ENCODE measurements around the gene ZNF555. TPM values are rescaled to one million over a fixed set of nuclear protein-coding genes. Genes with fewer than 3 reads are reported as not detected.

Gene ZNF555
- total RNA-seq, 4 donors from 2014 or later = 4.1 to 8.5 (median 6.1) TPM

DNA sequence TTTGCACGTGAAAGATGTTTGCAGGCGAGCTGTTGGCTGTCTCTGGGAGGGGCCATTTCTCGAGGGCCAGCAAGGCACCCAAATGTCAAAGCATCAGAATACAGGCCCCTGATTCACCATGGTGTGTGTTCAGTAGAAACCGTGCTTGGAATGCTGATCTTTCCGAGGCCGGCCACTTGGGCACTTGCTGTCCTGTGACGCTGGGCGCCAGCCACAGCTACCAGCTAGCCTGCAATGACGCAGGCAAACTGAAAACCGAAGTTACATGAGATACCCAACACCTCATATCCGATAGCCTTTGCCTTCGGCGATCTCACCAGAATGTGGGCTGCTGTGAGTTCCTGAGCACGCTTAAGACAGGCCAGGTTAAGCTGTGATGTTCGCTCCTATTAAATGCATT lies 44.0 kb upstream of the ZNF555 start:
- TF ChIP-seq, protein P1, sequence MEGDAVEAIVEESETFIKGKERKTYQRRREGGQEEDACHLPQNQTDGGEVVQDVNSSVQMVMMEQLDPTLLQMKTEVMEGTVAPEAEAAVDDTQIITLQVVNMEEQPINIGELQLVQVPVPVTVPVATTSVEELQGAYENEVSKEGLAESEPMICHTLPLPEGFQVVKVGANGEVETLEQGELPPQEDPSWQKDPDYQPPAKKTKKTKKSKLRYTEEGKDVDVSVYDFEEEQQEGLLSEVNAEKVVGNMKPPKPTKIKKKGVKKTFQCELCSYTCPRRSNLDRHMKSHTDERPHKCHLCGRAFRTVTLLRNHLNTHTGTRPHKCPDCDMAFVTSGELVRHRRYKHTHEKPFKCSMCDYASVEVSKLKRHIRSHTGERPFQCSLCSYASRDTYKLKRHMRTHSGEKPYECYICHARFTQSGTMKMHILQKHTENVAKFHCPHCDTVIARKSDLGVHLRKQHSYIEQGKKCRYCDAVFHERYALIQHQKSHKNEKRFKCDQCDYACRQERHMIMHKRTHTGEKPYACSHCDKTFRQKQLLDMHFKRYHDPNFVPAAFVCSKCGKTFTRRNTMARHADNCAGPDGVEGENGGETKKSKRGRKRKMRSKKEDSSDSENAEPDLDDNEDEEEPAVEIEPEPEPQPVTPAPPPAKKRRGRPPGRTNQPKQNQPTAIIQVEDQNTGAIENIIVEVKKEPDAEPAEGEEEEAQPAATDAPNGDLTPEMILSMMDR (IDR thresholded peaks at IDR 0.05; ENCODE audit: low read depth) = no peak

DNA sequence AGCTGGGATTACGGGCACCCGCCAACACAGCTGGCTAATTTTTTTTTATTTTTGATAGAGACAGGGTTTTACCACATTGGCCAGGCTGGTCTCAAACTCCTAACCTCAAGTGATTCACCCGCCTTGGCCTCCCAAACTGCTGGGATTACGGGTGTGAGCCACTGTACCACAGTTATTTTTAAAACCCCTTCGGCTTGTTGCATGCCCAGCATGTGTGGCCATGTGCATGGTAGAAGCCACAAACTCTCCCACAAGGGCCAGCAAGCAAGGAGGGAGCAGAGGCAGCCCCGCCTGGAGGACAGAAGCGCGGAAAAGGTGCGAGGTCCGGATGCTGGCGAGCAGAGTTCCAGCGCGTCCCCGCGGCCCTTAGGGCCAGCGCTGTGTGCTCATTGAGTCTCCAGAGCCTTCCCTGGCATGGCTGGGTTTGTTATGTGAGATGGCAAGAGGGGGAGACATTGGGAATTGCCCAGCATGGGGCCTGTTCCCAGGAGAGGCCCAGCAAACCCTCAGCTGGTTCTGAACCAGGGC lies 43.1 kb upstream of the ZNF555 start:
- TF ChIP-seq, protein P1 (IDR thresholded peaks at IDR 0.05; ENCODE audit: low read depth) = no peak

DNA sequence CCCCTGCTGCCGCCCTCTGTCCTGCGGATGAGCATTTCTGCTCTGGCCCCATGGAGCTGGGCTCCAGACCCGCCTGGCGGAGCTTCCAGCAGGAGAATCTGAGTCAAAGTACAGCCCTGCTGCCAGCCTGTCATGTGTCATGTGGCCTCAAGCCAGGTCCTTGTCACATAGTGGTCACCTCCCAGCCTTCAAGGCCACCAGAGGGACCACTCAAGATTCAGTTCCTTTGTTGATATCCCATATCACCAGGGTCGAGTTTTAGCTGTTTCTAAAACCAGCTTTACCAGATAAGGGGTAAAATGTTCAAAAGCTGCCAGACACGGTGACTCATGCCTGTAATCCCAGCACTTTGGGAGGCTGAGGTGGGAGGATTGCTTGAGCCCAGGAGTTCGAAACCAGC lies 42.5 kb upstream of the ZNF555 start:
- TF ChIP-seq, protein P1 (IDR thresholded peaks at IDR 0.05; ENCODE audit: low read depth) = no peak

DNA sequence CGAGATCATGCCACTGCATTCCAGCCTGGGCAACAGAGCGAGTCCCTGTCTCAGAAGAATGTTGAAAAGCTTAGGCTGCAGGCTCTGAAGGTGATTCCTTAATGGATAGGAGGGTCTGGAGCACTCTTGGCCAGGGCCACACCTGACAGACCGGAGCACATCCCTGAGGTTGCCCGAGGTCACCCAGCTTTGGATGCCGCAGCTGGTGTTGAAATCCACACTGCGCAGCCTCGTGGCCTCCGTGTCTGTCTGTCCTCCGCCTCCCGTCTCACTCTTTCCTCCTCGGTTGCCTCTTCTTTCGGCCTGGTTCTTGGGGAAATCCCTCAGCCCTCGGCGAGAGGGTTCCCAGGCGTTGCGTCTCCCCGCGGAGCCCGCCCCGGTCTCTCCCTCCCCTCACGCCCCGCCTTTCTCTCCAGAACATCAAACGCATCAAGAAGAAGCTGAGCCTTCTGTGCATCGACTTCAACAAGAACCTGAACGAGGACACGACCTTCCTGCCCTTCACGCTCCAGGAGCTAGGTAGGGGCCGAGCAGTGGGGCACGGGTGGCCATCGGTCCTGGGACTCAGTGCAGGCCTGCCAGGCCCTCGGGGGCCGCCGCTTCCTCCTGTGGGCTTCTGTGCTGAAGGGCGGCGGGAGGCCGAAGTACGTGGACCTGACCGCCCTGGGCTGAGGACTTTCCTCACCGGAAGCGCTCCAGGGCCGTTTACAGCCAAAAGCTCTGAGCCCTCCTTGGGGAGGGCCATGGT lies 41.8 kb upstream of the ZNF555 start:
- TF ChIP-seq, protein P1 (IDR thresholded peaks at IDR 0.05; ENCODE audit: low read depth) = no peak

DNA sequence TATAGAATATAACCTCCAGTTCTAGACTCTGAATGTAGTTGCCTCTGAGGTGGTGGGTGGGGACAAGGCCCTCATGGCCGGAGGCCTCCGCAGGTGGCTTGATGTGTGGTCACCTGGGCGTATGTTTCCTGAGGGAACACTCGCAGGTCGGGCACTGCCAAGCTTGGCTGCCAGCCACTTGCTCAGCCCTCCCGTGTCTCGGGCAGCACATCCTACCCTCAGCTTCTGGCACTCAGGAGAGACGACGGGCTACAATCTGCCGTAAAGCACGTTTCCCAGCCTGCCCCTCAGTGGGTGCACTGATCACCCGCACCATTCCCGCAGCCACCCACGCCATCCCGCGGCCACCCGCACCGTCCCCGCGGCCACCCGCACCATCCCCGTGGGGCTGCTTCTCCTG lies 40.8 kb upstream of the ZNF555 start:
- TF ChIP-seq, protein P1 (IDR thresholded peaks at IDR 0.05; ENCODE audit: low read depth) = no peak

DNA sequence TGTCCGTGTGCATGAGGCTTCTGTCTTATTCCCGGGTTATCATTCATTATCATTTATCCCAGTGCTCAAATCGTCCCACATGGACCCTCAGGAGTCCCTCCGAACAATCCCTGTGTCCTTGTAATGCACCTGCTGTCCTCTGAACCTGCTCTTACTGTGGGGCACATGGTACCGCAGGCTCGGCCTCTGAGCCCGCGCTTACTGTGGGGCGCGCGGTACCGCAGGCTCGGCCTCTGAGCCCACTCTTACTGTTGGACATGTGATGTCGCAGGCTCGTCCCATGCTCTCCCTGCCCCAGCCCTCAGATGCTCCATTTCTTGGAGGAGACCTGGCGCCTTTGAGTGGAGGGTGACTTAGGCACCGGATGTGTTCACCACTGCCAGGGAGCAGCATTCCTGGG lies 38.4 kb upstream of the ZNF555 start:
- TF ChIP-seq, protein P1 (IDR thresholded peaks at IDR 0.05; ENCODE audit: low read depth) = no peak

DNA sequence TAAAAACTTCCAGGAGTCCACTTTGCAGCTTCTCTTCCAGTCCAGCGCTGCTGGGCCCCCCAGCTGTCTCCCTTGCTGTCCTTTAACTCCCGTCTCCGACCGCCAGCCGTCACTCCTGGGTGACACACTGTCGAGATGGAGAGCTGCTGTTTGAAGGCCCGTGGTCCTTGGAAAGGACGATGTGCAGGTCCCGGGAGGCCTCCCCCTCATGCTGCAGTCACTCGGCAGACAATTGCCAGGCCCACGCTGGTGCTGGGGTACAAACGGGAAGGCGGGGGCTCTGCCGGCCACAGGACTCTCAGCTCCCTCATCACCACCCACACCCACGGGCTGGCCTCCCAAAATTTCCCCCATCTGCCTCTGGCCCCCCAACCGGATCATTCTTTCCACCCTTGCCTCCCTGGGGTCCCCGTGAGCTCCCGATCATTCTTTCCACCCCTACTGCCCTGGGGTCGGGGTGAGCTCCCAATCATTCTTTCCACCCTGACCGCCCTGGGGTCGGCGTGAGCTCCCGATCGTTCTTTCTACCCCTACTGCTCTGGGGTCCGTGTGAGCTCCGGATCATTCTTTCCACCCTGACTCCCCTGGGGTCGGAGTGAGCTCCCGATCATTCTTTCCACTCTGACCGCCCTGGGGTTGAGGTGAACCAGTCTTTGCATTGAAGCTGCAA lies 37.7 kb upstream of the ZNF555 start:
- TF ChIP-seq, protein P1 (IDR thresholded peaks at IDR 0.05; ENCODE audit: low read depth) = no peak

Measured in subcutaneous adipose tissue (tissue), 4 donors.